ENCODE measurements around the gene PRKCD.

Gene PRKCD

GRCh38 chr3:53221827-53222182 lies 60.8 kb downstream of the PRKCD start:
- no peak for DNase-seq

GRCh38 chr3:53222183-53222901 lies 61.3 kb downstream of the PRKCD start:
- DNase-seq: no peak

- DNase-seq: no peak
Observed at GRCh38 chr3:53223025-53223424, 62.0 kb downstream of the PRKCD start.

GRCh38 chr3:53223541-53223966 lies 62.5 kb downstream of the PRKCD start:
- DNase-seq: no peak

DNA sequence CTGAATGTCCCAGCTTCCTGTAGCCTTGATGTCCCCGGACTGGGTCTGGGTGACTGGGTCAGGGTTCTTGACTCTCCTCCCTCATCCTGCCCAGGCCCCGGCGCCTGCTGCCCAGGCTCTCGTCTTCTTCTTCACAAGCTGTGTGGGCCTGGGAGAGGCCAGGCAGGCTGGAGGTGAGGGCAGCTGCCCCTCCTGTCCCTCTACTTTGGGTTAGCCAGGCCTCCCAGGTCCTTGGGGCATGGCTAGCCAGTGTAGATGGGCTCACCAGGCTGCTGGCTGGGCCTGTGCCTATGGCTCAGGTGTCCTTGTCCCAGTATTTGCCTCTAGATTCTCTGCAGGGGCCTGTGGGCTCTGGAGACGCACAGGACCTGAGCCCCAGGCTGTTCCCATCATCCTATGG lies 63.0 kb downstream of the PRKCD start:
- DNase-seq: no peak

DNA sequence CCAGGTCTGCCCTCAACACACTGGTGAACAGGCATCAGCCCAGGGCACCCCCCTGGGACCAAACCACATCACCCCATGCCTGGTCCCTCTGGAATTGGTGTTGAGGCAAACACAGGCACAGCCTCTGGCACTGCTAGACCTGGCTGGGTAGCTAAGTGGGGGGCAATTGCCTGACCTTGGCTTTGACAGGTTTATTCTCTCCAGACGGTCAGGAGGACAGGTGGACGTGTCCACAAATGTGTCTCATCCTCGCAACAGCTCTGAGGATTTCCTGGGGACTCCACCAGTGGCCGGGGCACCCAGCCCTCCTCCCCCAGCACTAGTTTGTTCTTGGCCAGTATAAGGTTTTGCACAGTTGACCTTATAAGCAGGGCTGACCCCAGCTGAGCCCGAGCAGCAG lies 63.5 kb downstream of the PRKCD start:
- DNase-seq: no peak

- no peak for DNase-seq
Observed at GRCh38 chr3:53225181-53225580, 64.2 kb downstream of the PRKCD start.

GRCh38 chr3:53225651-53226050 lies 64.6 kb downstream of the PRKCD start:
- no peak for DNase-seq

DNA sequence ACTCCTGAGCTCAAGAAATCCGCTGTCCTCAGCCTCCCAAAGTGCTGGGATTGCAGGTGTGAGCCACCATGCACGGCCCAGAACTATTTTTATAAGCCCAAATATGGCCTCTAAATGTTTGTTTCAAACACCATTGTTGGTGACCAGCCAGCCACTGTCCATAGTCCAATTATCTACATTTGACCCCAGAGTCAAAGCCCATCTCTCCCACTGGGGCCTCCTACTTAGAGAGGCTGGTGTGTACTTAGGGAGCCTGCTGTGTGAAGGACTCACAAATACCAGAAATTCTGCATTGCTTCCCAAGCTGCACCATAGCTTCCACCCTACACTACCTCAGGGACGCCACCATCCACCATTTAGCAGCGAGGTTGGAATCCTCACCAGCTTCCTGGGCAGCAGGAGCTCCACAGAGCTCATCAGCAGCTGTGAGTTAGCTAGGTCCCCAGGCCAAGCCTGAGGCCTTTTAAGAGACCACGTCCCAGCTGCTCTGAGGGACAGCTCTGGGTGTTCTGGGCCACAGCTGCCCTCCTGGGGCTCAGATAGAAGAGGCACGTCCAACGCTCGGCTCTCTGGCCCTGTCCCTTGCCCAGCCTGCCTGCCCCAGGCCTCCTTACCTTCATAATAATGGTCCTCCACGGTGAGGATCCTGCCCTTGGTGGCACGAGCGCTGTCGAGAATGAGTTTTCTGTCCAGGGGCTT lies 65.3 kb downstream of the PRKCD start:
- no peak for DNase-seq

DNA sequence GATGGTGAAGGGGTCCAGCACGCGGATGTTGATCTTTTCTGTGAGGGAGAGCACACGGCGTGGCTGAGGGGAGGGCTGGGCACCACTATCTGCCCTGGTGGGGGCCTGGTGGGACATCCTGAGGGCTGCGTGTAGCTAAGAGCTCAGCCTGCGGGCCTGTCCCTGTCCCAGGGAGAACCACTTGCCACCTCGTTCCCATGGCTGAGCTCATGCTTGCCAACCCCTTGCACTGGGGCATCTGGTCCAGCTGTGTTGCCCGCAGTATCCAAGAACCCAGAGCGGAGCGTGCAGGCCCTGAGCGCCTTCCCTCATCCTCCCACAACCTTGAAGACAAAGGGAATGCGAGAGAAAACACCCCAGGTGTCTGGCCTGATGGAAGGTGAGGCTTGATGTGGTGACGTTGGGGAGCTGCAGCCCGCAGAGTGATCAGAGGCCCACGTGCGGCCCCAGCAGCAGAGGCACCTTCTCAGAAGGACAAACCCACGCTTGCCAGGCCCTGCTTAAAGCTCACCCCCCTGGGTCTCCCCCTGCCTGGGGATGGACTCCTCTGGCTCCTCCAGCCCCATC lies 65.9 kb downstream of the PRKCD start:
- DNase-seq: no peak

DNA sequence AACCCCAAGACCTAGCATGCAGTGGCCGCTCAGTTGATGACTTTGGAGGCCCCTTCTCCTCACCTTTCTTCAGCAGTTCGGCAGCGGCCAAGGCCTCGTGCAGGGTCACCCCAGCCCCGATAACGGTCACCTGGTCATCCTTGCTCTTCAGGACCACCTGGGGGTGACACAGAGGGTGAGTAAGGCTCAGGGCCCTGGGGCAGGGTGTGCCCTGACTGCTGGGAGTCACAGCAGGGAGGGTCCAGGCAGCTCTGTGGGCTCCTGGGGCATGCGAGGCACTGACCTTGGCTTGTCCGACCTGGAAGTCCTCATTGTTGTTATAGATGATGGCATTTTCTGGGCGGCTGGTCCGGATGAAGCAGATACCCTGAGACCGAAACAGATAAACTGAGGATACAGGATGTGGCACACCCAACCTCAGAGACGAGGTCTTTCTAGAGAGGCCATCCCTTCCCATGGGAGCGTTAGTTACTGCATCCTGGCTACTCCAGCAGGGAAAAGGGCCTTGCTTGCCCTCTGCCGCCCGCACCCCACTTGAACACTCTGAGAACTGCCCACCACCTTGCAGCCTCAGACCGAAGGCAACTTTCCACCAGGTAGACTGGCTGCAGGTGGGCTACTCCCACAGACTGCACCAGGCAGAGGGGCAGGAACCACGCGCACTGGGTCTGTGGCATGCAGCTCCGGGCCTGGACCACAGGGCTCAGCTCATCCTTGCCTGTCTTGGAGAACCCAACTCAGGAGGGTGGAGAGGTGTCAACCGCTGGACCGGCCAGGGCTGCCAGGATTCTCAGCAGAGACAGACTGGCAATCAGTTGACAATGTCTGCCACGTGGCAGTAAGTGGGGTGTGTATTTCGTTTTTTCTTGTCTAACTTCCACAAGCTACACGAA lies 67.2 kb downstream of the PRKCD start:
- DNase-seq: no peak

- DNase-seq: no peak
Observed at GRCh38 chr3:53229171-53229570, 68.2 kb downstream of the PRKCD start.

DNA sequence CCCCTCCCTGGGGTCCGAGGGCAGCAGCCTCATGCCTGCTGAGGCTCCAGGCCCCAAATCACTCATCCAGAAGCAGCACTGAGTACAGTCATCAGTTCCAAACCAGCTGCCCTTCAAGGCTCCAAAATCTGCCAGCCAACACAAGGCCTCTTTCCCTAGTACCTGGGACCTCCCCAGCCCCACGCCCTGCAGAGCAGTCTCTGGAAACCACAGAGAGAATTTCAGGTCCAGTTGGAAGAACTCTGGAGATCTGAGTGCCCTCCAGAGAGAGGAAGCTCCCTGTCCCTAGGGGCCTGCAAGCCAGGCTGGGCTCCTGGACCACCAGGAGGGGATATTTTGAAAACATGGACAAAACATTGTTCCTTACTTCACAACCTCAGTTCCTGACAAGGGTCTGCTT lies 68.6 kb downstream of the PRKCD start:
- DNase-seq: no peak

GRCh38 chr3:53230041-53230621 lies 69.1 kb downstream of the PRKCD start:
- no peak for DNase-seq

- no peak for DNase-seq
Observed at GRCh38 chr3:53230789-53231188, 69.8 kb downstream of the PRKCD start.

DNA sequence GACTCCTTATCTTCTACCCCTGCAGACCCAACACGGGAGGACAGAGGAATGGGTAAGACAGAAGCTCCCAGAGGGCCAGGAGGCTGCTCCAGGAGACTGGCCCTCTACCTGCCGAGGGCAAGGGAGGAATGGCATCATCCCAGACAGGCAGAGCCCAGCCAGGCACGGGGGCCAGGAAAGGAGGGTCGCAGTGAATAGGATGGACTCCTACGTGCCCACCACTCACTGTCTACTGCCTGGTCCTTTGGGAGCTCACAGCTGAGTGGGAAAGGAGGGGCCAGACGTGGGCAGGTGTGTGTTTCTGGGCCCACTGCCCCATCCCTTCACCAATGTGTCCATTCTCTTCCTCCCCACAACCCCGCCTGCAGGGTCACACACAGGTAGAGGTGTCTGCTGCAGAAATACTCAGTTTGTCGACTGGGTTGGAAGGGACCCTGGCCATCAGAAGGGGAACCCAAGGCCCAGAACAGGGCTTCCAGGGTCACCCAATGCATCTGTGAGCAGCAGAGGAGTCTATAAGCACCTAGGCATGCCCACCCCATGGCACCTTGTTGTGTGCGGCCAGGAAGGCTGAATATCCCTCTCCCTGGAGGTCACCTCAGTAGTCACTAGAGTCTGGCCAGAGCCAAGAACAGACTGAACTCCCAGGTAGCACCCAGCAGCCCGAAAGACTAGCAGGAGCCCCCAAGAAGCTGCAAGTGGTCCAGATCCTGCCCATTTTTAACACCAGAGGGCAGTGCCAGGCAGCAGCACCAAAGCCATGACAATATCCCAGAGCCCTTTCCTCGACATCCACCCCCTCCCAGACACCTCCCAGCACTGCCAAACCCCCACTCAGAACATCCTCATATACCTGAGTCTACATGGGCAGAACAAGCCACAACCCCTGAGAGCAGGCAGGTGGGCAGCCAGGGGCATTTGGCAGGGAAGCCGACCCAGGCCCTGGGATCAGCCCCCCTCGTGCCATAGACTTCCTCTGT lies 70.8 kb downstream of the PRKCD start:
- no peak for DNase-seq

- no peak for DNase-seq
Observed at GRCh38 chr3:53232641-53233377, 71.8 kb downstream of the PRKCD start.

- no peak for DNase-seq
Observed at GRCh38 chr3:53234130-53234840, 73.3 kb downstream of the PRKCD start.

- DNase-seq: no peak
Observed at GRCh38 chr3:53234841-53235232, 73.8 kb downstream of the PRKCD start.

DNA sequence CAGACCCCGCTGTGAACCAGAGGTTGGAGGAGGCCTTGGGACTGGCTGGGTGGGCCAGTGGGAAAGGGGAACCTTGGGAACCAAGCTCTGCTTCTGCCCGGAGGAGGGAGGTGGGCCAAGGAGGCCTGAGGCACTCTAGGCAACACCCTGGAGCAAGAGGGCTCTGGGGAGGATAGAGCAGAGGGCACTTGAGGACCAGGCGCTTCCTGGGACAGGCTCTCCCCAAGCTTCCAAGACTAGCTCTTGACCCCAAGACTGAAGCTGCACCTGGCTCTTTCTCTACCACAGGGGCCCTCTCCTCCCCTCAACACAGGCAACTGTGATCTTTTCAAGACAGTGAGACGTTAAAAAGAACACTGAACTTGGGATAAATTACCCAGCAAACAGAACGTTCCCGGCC lies 74.5 kb downstream of the PRKCD start:
- no peak for DNase-seq
